ENCODE results near the gene ZPBP2.
A peak's percentile ranks its signal among the peaks of the same experiment; 100 is the strongest.
"Not testable (repeated sequence)": the region's sequence is repeated elsewhere in the genome, so short reads cannot be mapped to it uniquely, and the experiment has no call there.

Gene ZPBP2

DNA sequence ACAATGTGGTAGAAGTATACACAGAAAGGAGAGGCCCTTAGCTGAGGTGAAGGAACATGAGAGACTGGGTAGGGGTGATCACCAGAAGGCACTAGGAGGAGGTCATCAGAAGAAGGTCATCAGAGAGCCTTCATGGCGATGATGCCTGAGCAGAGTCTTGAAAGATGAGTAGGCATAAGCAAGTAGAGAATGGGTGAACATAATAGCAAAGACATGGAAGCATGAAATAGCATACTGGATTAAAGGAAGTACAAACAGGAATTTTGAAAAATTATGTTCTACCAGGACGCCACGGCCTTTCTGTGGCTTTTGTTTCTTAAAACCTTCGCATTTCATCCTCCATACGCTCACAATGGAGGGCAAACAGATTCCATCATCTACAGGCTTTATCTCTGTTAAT lies 6.8 kb upstream of the ZPBP2 start:
- DNase-seq, result peak in 1 of 2 donors; percentile 24

DNA sequence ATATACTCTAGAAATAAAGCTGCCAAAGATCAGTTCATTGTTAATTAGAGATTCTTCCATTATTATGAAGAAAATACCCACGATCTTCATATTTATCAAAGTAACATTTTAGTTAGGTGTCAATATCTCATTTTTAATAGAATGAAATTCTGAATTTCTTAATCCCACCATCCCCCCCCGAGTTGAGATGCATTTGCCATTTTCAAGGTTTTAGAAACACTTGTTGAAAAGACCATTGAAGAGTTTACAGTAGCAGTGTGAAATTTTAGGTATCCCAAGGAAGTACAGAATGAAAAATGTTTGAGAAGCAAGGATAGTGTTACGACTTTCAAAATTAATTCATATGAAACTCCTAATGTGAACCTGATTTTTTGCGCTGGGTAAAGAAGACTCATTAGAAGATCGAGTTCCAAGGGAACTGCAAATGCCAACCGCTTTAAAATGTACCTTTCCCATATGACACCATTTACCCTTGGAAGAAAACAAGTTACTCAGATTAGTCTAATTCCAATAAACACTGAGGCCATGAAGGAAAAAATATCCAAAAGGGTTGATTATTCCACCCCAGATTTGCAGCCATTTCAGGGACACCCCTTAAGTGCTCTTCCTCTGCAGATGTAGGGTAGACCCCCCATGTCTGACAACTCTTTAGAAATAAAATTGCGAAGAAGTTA lies 4.6 kb upstream of the ZPBP2 start:
- DNase-seq, result no peak

DNA sequence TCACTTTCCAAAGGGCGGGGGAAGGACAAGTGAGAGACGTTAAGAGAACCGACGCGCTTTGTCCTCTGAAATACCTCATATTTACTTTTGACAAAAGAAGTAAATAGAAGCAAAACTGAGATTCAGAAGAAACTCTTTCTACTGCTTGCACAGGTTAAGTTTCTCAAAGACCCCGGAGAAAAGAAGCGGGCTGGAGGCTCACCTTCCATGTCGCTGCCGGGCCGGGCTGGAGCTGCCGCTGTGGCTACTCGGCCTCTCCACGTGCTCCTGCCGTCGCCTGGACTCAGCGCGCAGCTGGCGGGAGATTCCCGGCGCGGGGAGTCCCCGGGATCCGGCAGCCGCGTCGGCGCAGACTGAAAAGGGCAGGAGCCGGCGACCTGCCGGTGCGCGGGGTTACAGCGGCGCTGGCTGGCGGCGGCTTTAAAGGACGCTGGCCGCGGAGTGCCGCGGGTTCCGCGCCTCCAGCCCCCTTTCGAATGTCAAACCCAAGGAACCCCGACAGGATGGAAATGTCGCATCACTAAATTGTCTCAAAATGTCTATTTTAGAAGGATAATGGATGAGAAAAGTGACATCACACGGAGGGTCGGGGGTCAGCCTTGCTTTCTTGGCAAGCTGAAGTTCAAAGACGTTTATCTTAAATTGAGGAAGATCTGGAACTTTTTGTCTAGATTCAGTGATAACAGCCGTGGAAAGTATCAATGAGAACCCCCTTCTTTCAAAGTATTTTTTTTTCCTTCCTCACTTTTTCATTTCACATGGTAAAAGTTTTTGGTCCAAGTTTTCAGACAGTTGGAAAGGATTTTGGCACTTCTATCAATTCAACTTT lies 3.9 kb upstream of the ZPBP2 start, which contains the start of gene IKZF3:
TSS of gene IKZF3 (minus strand) at position 395 of the 829 bp plus-strand sequence. CDS start at position 209, 186 bp downstream.
- DNase-seq, result peak; percentile 89 to 91

DNA sequence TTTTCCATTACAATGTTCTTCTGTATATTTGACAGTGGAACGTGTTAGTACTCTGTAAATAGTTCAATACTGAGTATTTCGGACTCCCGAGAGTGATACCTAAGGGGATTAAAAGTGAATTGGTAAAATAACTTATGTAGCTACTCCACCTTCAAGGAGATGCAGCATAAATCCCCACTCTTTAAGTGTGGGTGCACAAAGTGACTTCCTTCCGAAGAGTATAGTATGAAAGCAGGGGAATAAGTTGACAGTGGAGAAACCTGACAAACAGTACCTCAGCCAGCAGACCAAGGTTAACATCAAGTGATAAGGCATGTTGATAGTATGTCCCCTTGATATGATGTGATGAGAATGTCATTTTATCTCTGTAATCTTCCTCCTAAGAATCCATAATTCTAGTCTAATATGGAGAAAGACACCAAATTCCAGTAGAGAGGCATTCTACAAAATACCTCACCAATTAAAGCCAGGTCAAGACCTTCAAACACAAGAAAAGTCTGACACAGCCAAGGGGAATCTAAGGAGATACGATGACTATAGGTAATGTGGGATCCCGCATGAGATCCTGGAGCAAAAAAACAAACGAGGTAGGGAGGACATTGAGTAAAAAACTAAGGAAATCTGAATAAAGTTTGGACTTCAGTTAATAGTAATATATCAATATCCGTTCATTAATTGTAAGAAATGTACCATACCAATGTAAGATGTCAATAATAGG lies 1.8 kb upstream of the ZPBP2 start:
- peak in 1 of 2 donors; percentile 19 for DNase-seq

DNA sequence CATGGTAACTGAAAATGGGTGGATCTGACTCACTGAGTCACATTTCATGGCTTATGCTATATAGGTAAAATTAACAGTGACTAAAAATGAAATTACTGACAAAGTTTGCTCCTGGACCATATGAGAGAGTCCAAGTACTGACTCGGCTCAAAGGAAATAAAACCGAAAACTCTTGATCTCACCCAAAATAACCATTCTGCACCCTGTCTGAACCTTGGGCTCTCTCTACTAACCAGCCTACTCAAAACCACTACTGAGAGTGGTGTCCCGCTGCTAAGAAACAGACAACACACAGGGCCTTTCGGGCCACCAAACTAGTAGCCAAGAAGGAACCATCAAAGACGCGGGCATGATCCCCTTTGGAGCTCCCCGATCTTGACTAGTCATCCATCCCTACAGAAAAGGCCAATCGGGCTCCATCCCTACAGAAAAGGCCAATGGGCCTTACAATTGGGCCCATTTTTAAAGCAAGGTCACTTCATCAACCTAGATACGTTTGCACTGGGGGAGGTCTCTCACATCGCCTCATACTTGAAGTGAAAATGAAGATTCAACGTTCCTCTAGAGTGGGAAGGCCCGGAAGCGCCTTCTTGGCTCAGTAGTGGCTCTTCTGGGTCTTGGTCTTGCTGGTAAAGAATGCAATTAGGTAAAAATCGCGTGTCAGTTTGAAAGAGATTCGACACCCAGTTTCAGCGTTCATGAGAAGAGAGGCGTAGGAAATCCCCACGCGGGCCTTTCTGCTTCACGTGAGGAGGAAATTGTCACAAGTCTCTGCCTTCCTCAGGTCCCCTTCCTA lies 720 bp upstream of the ZPBP2 start:
- peak; percentile 67 to 80 for DNase-seq

DNA sequence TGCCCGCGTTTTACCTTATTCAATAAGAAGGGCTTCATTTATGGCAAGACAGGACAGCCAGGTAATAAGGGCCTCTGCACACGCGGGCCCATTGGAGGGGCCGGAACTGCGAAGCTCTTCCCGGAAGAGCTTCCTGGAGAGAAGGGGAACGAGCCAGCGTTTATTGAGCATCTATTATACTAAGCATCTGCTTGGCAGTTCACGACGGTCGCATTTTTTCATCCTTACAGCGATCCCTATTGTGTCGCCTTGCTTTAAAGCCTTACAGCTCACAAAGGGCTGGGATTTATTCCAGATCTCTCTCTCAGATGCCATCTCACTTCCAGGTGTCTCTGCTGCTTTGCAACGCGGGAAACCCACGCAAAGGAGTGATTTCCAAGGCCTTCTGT lies 546 bp downstream of the ZPBP2 start:
- DNase-seq, result no peak

DNA sequence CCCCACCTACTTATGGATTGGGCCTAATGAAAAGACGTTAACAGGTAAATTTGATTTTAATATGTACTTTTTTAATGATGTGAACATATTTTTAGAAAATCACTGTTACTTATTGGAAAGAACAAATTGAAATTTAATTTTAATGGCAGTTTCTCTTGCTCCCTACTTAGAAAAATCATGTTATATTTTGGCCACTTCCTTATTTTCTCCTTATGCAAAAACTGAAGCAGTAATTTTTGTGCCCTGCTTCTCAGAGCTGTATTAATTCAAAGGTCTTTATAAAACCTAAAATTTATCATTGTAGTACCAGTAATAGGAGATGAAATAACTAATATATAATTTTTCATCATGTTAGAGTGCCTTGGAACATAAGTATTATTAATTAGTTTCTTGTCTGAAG lies 2.8 kb downstream of the ZPBP2 start:
- DNase-seq, result no peak

DNA sequence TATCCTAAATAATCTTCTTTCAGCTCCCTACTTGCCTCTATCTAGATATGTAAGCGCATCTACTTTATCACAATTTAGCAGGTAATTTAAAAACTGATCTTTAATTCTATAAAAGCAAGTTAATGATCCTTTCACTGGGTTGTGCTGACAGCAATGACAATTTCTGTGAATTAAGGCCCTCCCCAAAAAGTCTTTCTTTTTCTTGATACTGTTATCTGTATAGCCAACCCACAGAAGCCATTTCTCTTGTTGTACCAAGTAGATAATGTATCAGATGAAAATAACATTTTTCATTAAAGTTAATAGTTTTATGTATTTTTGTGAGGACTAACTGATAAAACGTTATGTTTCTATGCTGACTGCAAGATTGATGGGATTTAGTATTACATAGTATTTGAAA lies 3.8 kb downstream of the ZPBP2 start:
- no peak for DNase-seq

DNA sequence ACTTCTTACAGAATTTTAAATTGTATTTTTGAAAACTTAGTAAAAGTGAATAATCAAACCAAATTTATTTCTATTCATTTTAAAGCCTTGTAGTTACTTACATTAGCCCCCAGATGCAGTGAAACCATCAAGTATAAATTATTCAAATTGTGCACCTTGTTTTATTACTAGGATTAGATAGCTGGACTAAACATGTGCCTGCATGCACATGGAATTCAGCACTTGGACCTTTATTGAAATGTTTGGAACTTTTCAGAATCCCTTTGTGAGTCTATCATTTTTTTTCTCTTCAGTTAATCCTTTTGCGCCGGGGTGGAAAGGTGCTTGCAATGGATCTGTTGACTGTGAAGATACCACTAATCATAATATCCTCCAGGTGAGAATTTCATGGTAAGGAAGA lies 4.7 kb downstream of the ZPBP2 start:
- DNase-seq, result no peak

DNA sequence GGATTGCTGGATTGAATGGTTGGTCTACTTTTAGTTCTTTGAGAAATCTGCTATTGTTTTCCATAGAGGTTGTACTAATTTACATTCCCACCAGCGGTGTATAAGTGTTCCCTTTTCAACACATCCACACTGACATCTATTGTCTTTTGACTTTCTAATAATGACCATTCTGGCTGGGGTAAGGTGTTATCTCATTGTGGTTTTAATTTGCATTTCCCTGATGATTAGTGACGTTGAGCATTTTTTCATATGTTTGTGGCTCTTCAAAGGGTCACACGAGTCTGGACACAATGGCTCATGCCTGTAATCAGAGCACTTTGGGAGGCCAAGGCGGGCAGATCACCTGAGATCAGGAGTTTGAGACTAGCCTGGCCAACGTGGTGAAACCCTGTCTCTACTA lies 18.1 kb downstream of the ZPBP2 start:
- not testable (repeated sequence) for DNase-seq

DNA sequence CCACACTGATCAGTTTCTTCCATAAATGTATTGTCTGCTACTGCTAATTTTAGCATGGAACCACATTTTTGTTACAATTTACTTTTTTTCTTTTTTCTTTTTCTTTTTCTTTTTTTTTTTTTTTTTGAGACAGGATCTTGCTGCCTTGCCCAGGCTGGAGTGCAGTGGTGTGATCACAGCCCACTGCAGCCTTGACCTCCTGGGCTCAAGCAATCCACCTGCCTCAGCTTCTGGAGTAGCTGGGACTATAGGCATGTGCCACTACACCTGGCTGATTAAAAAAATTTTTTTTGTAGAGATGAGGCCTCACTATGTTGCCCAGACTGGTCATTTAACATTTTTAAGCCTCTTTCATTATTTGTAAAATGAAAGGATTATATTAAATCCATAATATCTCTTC lies 19.1 kb downstream of the ZPBP2 start:
- DNase-seq, result no peak

DNA sequence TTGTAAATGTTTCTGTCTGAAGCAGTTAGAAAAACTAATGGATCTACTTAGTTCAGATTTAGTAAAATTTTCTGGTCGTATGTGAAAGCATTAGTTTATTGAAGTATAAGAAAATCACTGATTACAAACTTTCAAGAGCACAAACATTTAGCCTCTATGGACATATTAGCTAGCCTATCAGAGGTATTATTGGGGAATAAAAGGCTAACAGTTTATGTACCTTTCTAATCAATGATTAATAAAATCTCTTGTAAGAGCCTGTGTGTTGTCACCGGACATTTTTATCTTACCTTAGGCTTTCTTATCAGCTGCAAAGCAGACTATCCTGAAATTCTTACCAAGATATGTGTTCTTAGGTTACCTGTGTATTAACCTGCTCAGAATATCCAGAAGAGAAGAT lies 21.2 kb downstream of the ZPBP2 start:
- no peak for DNase-seq

DNA sequence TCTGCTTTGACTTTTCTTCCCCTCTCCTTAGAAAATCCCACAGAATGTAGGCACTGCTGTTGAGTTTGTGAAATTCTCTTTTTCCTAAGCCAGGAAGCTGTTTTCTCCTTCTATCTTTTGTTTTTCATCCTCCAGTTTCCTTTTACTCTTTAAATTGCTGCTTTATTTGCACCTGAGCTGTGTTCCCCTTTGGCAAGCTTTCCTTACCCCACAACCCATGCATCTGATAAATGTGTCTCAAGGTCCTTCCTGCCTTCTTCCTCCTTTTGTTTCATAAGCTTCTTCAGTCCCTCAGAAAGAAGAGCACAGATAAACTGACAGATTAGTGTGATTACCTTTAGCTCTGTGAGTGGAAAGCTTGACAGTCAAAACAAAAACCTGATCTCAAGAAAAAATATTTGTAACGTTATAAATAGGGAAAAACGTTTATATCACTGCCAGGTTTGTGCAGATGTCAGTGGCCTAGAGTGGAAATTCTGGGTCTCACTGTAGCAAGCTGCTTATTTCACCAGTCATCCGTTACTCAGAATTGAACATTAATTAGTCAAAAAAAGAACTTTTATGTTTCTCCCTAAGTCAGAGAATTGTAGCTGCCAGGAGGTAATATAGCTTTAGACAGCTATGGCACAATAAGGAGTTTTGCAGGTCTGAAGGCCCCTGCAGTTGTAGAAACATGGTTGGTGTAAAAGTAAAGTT lies 26.8 kb downstream of the ZPBP2 start:
- no peak for DNase-seq

DNA sequence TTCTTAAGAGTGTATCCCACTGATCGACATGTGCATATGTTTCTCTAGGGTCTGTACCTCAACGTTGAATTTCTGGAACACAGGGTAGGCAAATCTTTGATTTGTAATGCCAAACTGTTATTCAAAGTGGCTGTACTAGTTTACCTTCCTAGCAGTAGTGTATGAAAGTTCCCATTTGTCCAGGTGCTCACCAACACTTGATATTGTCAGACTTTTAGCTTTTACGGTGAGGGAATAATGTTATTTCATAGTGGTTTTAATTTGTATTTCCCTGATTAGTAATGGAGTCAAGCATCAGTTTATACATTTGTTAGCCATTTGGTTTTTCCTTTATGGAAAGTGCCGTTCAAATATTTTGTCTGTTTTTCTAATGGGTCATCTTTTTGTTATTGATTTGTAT lies 30.1 kb downstream of the ZPBP2 start:
- no peak for DNase-seq

DNA sequence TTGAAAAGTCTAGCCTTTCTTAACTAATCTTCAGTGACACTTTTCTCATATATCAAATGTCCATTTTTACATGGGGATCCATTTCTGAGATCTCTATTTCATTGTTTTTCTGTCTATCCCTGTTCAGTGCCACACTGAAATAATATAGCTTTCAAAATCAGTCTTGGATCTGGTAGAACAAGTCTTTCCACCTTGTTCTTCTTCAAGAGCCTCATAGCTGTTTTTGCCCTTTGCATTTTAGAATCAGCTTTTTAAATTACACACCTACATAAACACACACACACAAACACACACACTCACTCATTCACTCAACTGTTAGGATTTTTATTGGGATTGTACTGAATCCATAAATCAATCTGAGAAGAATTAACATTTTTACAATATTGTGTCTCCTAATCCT lies 31.2 kb downstream of the ZPBP2 start:
- DNase-seq, result no peak

DNA sequence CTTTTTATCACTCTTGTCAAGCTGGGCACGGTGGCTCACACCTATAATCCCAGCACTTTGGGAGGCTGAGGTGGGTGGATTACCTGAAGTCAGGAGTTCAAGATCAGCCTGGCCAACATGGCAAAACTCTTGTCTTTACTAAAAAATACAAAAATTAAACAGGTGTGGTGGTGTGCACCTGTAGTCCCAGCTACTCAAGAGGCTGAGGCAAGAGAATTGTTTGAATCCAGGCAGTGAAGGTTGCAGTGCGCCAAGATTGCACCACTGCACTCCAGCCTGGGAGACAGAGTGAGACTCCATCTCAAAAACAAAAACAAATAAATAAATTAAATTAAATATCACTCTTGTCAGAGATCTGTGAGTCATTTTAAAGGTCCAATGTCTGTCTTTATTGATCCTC lies 34.0 kb downstream of the ZPBP2 start:
- not testable (repeated sequence) for DNase-seq

DNA sequence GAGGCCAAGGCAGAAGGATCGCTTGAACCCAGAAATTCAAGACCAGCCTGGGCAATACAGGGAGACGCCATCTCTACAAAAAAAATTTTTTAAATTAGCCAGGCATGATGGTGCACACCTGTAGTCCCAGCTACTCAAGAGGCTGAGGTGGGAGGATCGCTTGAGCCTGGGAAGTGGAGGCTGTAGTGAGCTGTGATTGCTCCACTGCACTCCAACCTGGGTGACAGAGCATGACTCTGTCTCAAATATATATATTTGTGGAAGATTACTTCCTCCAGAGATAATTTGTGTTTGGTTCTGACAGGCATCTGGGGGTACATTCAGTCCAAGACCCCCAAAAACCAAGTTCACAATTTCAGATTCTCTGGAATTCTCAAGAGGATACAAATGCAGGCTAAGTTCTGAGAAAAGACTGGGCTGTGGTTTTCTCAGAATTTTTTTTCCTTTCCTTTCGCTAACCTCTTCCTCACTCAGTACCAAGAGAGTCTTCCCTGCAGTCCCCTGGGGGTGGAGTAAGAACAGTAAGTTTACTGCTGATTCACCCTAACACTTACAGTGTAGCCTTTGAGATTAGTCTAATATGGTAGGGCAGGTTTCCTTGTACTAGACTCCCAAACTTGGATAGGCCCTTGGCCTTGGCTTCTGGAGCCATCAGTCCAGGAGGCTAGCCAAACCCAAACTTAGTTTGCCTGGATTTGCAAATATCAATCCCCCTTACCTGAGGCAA lies 35.3 kb downstream of the ZPBP2 start:
- peak in 1 of 2 donors; percentile 12 for DNase-seq

DNA sequence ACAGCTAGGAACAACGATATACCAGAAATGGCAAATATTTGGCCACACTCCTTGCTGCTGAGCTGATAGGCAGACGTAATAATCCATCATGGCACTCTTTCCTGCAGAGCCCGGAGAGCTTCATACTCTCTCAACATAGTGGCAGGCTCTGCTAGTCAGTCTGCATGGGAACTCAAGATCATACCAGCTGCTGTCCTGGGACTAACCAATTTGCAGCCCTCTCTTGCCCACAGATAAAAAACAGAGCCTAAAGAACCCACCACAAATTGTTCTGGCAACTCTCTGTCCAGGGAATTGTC lies 36.9 kb downstream of the ZPBP2 start:
- no peak for DNase-seq

DNA sequence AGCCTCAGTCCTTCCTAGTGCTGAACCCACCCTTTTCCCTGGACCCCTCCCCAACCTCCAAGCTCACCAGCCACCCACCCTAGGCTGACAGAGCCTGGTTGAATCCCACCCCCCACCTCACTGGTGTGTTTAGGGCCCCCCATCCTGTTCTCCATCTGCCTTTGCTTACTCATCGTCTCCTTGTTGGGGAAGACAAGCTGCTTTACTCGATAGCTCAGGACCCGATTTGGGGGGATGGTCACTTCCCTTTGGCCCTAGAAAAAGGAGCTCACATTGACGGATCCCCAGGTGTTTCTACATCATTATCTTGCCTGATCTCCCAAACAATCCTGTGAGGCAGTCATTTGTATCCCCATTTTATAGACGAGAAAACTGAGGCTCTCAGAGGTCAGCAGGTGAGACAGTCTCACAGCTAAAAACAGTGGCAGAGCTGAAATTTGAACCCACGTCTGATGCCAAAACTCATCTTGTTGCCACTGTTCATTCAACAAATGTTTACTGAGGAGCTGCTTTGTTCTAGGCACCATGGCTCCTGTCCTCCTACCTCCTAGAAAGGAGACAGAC lies 40.9 kb downstream of the ZPBP2 start:
- no peak for DNase-seq

DNA sequence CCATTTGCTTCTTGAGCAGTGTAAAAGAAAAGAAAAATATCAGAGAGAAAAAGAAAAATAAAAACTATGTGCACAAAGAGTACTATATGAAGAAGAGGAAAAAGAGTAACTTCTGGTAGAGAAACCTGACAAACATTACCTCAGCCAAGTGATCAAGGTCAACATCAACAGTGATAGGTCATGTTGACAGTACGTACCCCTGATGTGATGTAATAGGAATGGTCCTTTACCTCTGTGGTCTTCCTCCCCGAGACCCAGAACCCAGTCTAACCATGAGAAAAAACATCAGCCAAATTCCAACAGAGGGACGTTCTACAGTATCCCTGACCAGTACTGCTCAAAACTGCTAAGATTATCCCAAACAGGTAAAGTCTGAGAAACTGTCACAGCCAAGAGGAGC lies 46.0 kb downstream of the ZPBP2 start:
- no peak for DNase-seq

DNA sequence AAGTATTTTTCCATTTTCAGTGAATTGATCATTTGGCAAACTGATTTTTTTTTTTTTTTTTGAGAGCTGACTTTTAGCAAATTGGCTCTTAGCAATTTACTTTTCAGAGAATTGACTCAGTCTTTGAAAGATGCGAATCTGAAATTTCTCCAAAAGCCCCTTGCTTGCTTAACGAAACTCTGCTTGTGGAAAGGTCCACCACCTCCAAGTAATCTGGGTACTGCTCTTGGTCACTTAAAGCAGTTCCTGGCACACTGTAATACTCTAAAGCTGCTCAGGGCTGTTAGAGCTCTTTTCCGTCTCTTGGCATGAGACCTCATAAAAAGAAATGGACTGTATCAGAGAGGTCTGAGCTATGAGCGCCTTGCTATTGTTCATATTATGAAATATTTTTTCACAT lies 47.6 kb downstream of the ZPBP2 start:
- no peak for DNase-seq
